HG03520 (cell line): Measurements from ENCODE around the gene TUBGCP2.

Experiments used
- ATAC-seq: cut with Tn5 transposase; IDR thresholded peaks from one replicate; pipeline ENCODE4 v1.9.1; 2021; ENCODE audit warnings: mild to moderate bottlenecking, moderate library complexity; ENCODE audit not compliant: unreplicated experiment

TUBGCP2 gene

DNA sequence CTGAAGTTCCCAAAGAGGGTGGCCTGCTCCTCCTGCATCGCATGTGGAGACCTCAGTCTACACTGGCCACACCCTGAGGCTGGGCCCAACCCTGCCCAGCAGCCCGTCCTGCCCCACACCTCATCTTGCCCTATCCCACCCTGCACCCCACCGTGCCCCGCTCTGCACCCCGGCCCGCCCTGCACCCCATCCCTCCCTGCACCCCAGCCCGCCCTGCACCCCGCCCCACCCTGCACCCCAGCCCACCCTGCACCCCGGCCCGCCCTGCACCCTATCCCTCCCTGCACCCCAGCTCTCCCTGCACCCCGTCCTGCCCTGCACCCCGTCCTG lies 56.5 kb downstream of the TUBGCP2 start:
- no peak for ATAC-seq

DNA sequence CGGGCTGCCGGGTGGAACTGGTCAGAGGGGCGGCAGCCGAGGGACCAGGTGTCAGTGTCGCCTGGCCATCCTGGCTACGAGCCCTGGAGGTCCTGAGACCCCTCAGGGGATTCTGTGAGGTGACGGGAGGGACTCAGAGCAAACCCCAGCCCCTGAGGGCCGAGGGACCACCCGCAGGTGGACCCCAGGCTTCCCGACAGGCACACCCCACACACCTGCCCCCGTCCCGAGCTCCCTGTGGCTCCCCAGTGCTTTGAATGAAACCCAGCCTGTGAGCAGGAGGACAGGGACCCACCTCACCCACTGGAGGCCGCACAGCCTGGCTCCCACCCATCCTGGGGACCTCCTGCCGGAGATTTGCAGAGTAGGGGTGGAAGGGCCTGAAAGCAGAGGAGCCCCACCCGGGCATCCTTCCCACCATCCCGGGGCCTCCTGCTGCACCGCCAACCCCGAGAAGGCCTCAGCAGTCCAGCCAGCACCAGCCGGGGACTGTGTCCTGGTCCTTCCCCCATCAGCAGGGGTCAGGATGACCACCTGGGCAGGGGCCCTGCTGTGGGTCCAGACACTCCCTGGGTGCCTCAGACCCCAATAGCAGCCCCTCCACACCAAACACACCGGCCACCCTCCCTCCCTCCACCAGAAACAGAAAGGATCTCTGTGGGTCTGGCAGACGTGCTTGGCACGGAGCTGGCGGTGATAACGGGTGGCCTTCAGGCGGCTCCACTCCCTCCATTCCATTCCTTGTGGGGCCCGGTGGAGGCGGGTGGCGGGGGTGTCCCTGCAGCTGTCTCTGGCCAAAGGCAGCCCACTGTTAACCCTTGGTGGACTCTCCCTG lies 57.1 kb downstream of the TUBGCP2 start:
- ATAC-seq = no peak

DNA sequence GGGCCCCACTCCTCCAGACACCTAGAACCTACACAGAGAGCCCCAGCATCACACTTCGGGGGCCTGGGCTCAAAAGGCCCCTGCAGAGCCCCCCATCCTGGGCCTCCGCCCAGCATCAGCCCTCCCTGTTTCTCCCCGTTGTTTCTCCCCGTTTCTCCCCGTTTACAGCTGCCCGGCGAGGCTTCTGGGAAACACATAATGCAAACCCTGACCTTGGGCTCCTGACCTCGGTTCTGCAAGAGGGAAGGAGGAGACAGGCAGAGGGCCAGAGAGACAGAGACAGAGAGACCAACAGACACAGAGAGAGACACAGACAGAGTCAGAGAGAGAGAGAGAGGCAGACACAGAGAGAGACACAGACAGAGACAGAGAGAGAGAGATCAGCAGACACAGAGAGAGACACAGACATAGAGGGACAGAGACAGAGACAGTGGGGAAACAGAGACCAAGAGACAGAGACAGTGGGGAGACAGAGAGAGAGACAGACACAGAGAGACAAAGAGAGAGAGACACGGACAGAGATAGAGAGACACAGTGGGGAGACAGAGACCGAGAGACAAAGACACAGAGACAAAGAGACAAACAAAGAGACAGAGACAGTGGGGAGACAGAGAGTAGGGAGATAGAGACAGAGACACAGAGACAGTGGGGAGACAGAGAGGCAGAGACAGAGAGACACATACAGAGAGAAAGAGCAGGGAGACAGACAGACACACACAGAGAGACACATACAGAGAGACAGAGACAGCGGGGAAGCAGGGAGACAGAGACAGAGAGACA lies 58.5 kb downstream of the TUBGCP2 start:
- no peak for ATAC-seq

DNA sequence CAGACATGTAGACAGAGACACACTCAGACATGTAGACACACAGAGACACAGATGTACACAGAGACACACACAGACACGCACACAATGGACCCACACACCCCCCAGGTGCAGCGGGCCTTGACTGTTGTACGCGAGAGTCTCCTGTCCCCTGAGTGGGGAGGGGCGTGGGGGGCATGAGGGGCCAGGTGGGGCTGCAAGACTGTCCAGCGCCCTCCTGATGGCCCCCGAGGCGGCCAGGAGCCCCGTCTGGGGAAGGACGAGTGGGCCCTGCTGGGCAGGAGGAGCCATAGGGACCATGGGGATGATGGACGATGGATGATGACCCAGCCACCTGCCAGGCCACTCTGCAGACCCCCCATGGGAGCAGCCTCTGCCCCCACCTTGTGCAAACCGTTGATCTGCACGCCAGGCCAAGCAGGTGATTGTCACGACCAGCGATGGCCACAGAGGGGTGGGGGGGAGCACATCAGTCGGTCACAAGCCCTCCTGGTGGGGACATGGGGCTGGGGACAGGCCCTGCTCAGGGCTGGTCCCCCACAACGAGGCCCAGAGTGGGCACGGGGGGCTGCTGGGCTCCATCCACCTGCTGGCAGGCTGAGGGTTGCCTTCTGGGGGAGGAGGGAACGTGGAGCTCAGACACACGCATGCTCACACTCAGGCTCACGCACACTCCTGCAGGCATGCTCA lies 59.4 kb downstream of the TUBGCP2 start:
- ATAC-seq = no peak

DNA sequence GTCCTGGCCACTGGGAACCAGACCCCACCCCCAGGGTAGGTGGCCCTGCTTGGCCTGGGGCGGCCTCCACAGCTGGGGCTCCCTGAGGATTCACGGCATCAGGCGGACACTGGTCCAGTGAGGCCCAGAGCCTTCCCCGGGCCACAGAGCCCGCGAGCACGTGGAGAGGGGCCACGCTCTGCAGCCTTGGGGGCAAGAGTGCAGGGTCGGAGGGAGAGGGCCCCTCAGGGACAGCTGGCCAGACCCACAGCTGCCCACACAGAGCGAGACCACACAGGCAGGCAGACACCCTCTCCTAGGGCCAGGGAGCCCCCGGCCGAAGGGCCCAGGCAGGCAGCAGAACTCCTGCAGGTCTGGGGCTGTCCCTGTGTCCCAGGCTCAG lies 60.3 kb downstream of the TUBGCP2 start:
- no peak for ATAC-seq

DNA sequence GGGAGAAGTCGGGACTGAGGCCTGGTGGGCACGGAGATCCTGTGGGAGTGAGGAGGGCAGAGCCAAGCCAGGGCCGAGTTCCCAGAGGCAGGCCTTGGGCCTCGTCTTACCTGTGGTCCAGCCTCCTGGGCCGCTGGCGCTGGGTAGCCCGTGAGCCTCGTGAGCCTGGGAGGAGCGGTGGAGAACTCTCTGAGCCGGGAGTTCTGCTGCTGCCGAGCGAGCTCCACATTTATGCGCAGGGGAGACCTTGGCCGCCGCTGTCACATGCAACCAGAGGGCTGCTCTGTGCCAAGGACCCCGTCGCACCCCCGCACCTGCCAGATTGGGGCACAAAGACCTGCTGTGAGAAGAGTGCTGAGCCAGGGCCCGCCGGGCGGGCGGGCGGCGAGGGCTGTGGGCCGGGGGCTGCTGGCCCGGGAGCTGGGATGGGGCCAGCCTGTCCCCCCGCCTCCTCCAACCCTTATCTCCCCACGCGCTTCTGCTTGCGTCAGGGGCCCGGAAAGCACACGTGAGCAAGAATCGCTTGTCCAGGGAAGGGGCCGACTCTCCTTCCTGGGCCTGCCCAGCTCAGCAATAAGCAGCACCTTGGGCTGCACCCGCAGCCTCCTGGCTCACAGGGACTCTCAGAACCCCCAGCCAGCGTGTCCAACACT lies 60.9 kb downstream of the TUBGCP2 start:
- ATAC-seq = no peak

DNA sequence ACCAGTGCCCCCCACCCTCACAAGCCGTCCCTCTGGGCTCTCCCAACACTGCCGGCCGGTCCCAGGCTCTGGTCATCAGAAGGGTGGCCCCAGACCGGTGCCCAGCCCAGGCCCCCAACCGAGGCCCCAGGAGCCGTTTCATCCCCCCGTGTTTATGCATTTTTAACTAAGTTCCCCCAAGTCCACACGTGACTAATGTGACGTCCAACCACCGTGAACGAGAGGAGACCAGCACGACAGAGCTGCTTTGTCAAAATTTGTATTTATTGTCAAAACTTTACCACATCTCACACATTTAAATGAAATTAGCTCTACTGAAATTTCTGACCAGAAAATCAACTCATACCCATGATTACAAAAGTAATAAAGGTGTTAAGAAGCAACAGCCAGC lies 62.4 kb downstream of the TUBGCP2 start:
- no peak for ATAC-seq

DNA sequence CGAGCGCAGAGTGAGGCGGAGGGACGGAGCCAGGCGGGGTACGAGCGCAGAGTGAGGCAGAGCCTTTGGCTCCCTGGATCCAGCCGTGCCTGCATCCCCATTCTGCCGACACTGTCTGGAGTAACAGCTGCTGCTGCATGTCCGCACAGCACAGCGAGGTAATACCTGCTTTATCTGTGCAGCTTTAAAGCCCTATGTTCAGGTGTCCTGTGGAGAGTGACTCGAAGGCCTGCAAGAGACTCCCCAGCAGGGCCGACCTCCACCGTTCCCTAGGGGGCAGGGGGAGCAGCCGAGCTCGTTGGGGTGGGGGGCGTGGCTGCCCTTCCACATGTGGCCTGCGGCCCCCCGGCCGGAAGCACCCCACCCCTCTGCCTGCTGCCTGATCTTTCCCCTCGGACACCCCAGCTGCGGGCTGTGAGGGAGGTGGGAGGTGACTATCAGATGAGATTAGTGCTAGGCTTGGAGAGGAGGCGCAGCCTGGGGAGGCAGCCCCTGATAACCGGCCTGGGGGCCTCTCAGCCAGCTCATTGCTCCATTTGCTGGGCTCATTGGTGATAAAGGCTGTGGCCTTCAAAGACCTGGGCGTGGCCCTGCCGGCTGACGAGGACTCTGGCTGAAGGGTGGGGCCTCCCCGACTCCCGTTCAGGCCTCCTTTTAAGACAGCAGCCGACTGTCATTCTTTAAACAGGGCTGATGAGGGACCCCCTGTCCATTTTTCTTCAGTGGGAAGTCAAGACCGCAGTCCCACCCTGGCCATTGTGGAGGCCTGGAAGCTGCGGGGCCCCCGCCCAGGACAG lies 63.0 kb downstream of the TUBGCP2 start:
- no peak for ATAC-seq

DNA sequence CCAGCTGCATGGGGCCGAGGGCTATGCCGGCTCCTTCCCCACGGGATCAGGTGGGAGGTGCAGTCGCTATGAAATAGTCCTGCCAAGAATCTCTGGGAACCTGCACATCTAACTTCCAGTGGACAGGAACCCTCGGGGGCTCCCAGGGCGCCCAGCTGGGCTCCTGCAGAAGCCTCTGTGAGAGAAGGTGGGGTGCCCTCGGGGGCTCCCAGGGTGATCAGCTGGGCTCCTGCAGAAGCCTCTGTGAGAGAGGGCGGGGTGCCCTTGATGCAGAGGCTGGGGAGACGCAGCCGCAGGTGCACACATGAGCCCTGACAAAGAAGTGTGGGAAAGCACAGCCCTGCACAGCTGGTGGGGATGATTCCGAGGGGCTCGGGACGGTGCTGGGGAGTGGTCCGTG lies 65.1 kb downstream of the TUBGCP2 start:
- no peak for ATAC-seq

DNA sequence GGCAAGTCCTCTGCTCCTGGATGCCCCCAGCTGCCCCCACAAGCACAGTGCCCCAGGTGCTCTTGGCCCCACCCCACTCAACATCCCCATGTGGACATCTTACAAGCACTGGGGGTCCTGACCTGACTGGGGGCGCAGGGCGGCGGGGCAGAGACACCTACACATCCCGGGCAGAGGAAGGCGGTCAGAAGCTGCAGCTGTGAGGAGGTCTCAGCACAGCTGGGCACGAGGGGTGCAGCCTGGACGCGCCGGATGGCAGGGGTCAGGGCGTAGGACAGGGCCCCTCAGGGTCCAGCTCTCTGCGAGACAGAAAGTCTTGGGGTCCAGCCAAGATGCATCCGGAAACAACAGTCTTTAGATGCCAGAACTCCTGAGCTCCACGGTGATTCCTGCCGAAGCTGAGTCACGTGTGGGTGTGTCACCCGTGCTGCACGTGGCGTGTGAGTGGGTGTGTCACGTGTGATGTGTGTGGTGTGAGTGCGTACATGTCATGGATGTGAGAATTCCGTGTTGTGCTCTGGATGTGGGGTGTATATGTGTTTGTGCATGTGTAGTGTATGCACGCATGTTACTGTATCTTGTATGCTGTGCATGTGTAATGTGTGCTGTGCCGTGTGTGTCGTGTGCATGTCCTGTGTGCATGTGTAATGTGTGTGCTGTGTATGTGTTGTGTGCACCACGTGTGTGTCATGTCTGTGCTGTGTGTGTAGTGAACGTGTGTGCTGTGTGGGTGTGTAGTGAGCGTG lies 65.9 kb downstream of the TUBGCP2 start:
- no peak for ATAC-seq

DNA sequence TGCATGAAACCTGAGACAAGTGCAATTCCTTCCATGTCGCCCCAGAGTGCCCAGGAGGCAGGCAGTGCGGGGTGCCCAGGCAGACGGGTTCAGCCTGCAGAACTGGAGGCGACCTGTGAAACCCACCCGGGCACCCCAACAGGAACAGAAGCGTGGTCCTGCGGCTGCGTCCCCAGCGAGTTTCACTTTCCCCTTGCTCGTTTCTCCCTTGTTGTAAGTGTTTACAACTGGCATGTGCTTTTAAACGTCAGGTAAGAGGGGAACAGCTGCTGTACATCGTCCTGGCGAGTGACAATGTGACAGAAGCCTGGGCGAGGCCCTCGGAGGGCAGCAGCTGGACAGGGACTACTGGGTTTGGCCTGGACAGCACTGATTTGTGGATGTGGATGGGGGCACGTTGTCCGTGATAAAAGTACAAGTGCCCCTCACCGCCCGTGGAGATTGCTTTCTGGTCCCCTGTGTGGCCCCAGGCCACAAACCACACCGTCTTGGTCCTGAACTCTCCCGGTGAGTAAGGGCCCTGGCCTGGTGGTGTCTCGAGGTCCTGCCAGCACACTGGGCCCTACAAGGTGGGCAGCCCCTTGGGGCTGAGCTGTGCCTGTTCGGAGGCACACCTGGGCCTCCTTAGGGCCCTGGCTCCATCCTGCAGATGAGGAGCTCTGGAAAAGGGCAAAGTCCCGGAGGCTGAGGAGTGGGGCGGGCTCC lies 67.0 kb downstream of the TUBGCP2 start:
- ATAC-seq = peak; percentile 42

DNA sequence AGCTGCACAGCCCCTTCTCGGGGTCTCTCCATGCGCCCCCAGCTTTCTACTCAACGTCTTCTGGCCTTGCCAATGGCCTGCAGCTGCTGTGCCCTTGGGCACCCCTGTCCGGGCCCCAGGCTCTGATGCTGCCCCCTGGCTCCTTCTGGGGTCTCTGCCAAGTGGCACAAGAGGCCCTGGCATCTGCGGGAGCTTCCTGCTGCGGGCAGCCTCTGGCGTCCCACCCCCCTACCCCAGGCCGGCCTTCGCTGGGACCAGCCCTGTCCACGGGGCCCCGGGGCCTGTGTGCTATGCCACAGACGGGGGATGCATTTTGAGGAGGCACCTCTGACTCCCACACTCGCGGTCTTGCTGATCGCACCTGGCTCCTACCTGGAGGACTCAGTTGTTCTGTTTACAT lies 68.7 kb downstream of the TUBGCP2 start:
- ATAC-seq = no peak

DNA sequence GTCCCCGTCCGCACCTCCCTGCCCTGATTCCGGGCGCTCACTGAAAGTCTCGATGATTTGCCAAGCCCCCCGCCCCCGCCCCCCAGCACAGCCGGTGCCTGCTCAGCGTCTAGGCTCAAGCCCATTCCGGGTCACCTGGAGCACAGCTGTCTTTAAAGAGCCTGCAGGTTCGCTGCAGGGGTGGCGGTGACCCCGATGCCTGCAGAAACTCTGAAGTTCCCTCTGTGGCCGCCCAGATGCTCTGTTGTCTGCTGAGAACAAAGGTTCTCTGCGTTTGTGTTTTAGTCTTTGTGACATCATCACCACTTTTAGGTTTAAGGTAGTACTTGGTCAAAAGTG lies 70.2 kb downstream of the TUBGCP2 start:
- no peak for ATAC-seq

DNA sequence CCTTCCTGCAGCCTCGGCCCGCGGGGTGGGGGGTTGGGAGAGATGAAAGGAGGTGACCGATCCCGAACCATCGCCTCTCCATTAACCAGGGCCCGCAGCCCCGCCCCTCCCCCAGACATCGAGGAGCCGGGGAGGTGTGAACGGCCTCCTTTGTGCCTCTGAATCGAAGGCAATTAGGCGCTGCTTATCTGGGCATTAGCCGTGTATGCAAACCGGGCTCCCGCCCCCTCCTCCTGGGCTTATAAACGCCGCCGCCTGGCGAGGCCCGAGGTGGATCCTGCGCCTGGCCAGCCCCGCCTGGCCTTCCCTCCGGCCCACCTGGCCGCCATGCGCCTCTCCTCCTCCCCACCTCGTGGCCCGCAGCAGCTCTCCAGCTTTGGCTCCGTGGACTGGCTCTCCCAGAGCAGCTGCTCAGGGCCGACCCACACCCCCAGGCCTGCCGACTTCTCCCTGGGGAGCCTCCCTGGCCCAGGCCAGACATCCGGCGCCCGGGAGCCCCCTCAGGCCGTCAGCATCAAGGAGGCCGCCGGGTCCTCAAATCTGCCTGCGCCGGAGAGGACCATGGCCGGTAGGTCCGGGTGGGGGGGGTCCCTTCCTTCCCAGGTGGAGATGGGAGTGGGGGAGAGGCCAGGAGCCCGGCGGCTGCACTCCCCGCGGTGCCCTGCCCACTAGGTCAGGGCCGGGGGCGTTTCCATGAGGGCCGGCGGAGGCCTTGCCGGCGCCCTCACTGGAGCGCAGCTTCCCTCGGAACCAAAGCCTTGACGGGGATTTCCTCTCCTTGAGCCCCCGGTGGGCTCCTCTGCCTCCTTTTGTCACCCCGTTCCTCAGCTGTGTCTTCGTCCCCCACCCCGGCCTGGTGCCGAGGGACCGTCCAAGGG lies 70.8 kb downstream of the TUBGCP2 start, which contains the start of gene VENTX:
Gene VENTX, plus strand, starts transcription at position 268 of the 878 bp plus-strand sequence. Its CDS starts 60 bp downstream, at position 328.
- ATAC-seq = no peak

DNA sequence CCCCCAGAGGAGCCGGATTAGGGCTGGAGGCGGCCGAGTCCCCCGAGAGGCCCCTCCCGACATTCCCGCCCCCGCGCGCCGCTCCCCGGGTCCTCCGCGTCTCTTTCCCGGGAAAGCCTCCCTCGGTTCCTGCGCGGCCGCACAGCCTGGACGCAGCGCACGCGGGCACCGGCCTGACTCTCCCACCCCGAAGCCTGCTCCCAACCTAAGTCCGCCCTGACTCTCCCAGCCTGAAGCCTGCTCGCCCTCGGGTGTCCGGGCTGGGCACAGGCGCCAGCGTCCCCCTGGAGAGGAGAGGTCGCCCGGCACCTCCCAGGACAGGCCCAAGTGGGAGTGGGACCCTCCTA lies 71.5 kb downstream of the TUBGCP2 start:
- no peak for ATAC-seq

DNA sequence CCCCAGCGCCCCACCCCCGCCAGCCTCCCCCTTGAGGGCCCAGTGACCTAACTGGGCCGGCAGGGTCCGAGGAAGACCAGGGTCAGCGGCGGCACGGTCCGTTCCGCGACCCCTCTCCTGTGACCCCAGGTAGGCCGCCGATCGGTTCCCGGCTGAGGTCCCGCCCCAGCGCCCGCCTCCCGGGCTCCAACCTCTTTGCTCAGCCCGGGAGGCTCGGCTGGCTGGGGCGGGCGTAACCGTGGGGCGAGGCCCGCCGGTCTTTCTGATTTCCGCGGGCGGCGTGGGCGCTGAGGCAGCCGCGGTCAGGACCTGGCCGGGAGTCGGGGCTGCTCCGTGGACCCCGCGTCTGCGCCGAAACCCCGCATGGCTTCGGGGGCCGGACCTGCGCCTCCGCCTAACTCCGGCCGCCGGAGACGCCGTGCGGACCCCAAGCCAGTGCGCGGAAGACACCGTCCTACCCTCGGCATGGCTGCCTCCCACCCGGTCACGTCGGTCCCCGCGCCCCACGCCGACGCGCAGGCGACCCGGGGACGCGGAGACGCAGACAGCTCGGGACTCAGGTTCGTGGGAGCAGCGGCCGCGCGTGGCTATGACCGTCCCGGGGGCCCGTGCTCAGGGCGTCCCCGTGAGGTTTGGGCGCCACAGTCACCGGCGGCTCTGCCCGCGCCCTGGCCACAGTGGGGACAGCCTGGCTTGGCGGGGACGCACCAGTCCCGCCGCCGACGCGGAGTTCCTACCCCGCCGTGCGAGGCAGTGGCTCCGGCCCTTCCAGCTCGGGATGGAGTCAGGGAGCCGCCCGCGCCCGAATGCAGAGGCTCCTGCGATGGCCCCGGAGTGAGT lies 72.1 kb downstream of the TUBGCP2 start:
- ATAC-seq = no peak

DNA sequence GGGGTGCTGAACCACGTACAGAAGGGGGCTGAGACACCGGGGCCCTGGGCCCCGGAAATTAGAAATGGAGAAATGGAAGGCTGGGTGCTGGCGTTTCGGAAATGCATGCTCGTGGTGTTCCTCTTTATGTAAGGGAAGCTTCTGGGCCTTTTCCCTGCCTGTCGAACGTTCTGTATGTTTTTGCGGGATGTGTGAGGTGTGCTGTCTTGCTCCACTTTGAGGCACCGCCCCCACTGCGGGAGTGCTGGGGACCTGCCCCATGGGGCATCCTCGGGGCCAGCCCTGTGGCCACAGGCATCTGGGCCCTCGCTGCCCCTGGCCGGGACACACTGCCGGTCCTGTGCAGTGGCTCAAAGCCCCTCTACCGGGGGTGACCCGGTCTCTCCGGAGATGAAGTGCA lies 72.7 kb downstream of the TUBGCP2 start:
- ATAC-seq = no peak
